ENCODE measurements around the gene FBN2.

DNA sequence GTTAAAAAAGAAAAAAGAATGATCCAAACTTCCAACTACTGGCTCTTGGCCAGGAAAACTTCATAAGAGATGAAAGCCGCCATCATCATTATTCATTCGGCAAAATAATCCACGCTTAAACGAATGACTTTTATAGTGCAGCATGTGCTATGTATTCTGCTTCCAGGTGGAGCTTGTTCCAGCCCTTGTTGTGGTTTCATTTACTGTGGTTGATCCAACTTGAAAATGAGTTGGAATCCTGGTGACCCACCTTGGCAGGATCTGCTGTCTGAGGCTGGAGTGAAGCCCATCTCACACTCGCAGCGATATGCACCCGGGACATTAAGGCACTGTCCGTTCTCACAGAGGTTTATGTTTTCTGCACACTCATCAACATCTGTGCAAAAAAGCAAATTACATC lies 209.6 kb downstream of the FBN2 start:
- TF ChIP-seq POLR2AphosphoS5 (IDR thresholded peaks at IDR 0.05; ENCODE audit: low read depth, low read length) (no peak), TAF1 (IDR thresholded peaks at IDR 0.05; ENCODE audit: borderline replicate concordance, low read depth, low read length) (no peak)
